Activated CD4-positive, alpha-beta memory T cell treated with anti-CD3 and anti-CD28 coated beads, Interleukin-2, amount 10 ng/mL, durations not matched to agents 7 days and 5 days (primary cell): ENCODE measurements around the gene DST. TPM values are rescaled to one million over a fixed set of nuclear protein-coding genes. Genes with fewer than 3 reads are reported as not detected.
"Not testable (repeated sequence)": the region's sequence is repeated elsewhere in the genome, so short reads cannot be mapped to it uniquely, and the experiment has no call there.

Experiments
- CTCF ChIA-PET: fragments of 350-600 bp; sonication (Branson Sonifier 250); formaldehyde crosslinking; loops from one replicate; lab custom pipeline; 2021; ENCODE audit warnings: antibody characterized with exemption, inconsistent platforms; lab: Charles Lee
- POLR2A ChIA-PET: fragments of 350-600 bp; sonication (Branson Sonifier 250); formaldehyde crosslinking; loops from one replicate; lab custom pipeline; 2021; ENCODE audit warnings: antibody characterized with exemption; lab: Charles Lee
- DNase-seq: peaks from one replicate; pipeline ENCODE4 v3.0.0-alpha.2; 2020
- H3K27ac Mint-ChIP-seq: one replicate; pipeline ENCODE4 v1.8.0; 2021; ENCODE audit warnings: mild to moderate bottlenecking, mixed read lengths
- H3K27me3 Mint-ChIP-seq: one replicate; pipeline ENCODE4 v1.8.0; 2021; ENCODE audit warnings: mixed read lengths
- H3K36me3 Mint-ChIP-seq: one replicate; pipeline ENCODE4 v1.8.0; 2021; ENCODE audit warnings: low read depth, mixed read lengths
- H3K4me1 Mint-ChIP-seq: one replicate; pipeline ENCODE4 v1.8.0; 2021; ENCODE audit warnings: mixed read lengths
- H3K4me3 Mint-ChIP-seq: one replicate; pipeline ENCODE4 v1.8.0; 2021; ENCODE audit warnings: mild to moderate bottlenecking, mixed read lengths
- H3K9me3 Mint-ChIP-seq: one replicate; pipeline ENCODE4 v1.8.0; 2021; ENCODE audit warnings: mixed read lengths
- total RNA-seq, 2 experiments: library from RNA; stranded (reverse); gene quantifications; one replicate each; pipeline ENCODE4 v1.2.3, GENCODE V29; 2021

The DST gene
- total RNA-seq, 2 experiments from 2014 or later = 5.4 to 5.5 TPM

DNA sequence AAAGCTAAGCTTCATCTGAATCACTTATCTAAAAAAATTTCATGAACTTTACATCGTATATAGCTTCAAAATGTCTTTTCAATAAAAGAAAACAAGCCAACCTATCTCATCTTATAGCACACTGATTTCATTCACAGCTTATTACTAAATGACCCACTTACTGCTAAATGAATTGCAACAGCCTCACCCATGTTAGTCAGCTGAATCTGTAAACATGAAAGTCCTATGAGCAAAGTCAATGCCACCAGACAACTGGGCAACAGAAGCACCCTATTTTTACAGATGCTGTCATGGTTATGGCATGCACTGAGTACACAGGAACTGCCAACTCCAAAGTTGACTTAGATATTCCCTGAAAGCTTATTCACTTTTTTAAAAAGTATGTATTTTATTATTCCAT, 41.2 kb upstream of the DST start:
- CTCF ChIA-PET = interaction anchor here (1.5 kb wide), 1 partner anchor 16 kb away, joined by 4 read pairs; no protein-coding TSS in a partner anchor
- no peak for DNase-seq
- H3K4me3 Mint-ChIP-seq = no peak overlapping the region
- H3K27me3 Mint-ChIP-seq = peaks cover 3% of the 10 kb centered on the region
- H3K9me3 Mint-ChIP-seq = no peaks in the 10 kb centered on the region
- POLR2A ChIA-PET = no interaction called here
- H3K36me3 Mint-ChIP-seq = no peaks in the 10 kb centered on the region
- H3K27ac Mint-ChIP-seq = no peak overlapping the region
- H3K4me1 Mint-ChIP-seq = no peaks in the 10 kb centered on the region

DNA sequence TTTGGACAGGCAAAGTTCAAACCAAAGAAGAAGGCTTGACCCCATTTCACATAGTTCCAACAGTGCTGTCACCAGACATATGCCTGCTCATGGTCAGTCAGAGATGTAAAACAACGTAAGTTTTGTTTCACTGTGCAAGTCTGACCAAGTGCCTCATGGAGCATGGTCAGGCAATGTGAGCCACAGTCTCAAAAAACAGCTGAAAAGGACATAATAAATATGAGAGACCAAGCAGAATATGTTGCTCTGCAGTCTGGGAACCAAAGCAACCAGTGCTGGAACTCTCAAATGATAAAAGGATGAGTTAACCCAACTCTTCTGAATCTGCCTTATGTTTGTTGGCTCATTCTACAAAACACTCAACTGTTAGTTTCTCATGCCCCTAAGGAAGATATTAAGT, 39.9 kb upstream of the DST start:
- POLR2A ChIA-PET = no interaction called here
- Mint-ChIP-seq H3K4me1 (no peaks in the 10 kb centered on the region), H3K36me3 (no peaks in the 10 kb centered on the region), H3K27ac (no peak overlapping the region), H3K4me3 (no peak overlapping the region), H3K27me3 (peaks cover 3% of the 10 kb centered on the region), H3K9me3 (no peaks in the 10 kb centered on the region)
- no peak for DNase-seq
- CTCF ChIA-PET = no interaction called here

DNA sequence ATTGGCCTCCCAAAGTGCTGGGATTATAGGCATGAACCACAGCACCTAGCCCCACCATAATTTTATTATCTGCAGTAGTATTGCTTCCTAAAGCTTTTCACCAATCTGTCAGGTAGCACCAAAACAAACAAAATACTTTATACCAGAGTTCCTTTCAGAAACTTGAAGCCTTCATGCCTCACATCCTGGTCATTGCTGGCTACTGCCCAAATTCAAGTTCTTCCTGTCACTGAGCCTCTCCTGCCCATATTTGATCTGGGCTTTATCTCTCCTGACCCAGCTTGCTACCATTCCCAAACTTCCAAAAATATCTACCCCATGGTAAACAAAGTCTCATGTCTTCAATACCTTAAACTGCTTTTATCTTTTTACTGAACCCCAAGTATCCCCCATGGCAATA, 34.9 kb upstream of the DST start:
- DNase-seq = no peak
- no peaks in the 10 kb centered on the region for H3K36me3 Mint-ChIP-seq
- ChIA-PET CTCF (no interaction called here), POLR2A (no interaction called here)
- no peaks in the 10 kb centered on the region for H3K4me1 Mint-ChIP-seq
- H3K9me3 Mint-ChIP-seq = no peaks in the 10 kb centered on the region
- no peaks in the 10 kb centered on the region for H3K27me3 Mint-ChIP-seq
- H3K4me3 Mint-ChIP-seq = no peak overlapping the region
- no peak overlapping the region for H3K27ac Mint-ChIP-seq

DNA sequence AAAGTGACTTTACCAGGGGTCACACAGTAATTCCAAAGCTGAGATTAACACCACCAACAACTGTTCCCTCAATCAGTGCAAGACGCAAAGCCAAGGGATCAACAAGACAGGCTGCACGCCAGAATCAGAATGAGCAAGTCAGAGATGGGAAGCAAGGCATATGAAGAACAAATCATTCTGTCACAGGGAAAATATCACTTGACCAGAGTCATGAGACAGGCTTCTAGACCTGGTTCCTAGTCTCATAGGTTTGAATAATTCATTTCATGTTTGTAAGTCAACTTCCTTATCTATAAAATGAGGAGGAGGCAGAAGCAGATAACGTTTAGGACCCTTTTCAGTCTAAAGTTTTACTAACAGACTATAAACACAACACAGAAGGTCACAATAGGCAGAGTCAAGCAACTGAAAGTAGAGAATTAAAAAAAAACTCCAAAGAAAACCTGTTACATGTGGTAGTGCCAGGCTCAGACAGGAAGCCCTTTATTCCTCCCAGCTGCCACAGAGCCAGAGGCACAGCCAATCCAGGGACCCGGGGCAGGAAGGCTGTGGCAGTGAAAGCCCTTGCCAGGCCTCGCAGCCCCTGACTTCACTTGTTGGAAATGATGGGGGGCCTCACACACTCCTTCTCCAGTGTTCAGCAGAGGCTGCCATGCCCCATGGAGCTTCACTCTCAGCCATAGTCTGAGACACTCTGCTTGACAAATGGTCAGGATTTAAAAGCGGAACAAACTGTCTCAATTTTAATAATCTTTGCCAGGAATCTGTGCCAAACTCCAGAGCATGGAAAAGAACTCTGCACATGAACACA, 29.2 kb upstream of the DST start:
- no peak overlapping the region for H3K4me3 Mint-ChIP-seq
- peaks cover 2% of the 10 kb centered on the region for H3K27me3 Mint-ChIP-seq
- no peaks in the 10 kb centered on the region for H3K36me3 Mint-ChIP-seq
- no peak overlapping the region for H3K27ac Mint-ChIP-seq
- ChIA-PET POLR2A (no interaction called here), CTCF (no interaction called here)
- H3K9me3 Mint-ChIP-seq = no peaks in the 10 kb centered on the region
- DNase-seq = no peak
- H3K4me1 Mint-ChIP-seq = no peaks in the 10 kb centered on the region

DNA sequence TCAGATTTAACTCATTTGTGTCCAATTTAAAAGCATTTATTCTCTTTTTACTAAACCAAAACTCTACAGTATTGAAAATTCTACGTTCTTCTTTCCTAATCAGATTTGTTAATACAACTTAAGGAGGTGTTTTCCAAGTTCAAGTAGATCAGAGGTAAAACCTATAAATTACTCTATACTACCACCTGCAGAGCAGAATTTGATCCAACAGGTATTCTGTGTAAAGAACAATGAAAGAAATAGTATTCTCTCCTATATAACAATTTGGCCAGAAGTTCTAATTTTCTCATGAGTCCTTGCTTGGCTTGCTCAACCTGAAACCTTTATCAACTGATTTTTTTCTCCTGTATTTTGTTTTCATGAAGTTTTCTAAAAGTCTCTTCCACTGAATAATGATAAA, 28.5 kb upstream of the DST start:
- ChIA-PET POLR2A (no interaction called here), CTCF (no interaction called here)
- no peaks in the 10 kb centered on the region for H3K36me3 Mint-ChIP-seq
- no peak for DNase-seq
- H3K9me3 Mint-ChIP-seq = no peaks in the 10 kb centered on the region
- no peaks in the 10 kb centered on the region for H3K4me1 Mint-ChIP-seq
- H3K27me3 Mint-ChIP-seq = peaks cover 4% of the 10 kb centered on the region
- no peak overlapping the region for H3K27ac Mint-ChIP-seq
- no peak overlapping the region for H3K4me3 Mint-ChIP-seq

DNA sequence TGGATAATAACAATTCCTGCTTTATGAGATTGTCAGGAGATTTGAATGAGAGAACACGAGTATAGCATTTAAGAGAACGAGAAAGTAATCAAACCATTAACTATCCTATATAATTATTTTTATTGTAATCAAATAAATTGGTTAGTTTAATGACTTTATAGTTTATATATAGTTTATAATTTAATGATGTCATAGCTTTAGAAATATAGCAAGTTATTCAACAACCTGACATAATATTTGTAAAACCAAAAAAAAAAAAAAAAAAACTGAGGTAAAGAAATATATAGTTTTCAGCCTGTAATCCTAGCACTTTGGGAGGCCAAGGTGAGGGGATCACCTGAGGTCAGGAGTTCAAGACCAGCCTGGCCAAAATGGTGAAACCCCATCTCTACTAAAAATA, 26.4 kb upstream of the DST start:
- Mint-ChIP-seq H3K4me1 (no peaks in the 10 kb centered on the region), H3K27me3 (peaks cover 4% of the 10 kb centered on the region), H3K9me3 (no peaks in the 10 kb centered on the region), H3K27ac (no peak overlapping the region), H3K4me3 (no peak overlapping the region), H3K36me3 (no peaks in the 10 kb centered on the region)
- ChIA-PET CTCF (interaction anchor here (1.0 kb wide), 1 partner anchor 20 kb away, joined by 4 read pairs; no protein-coding TSS in a partner anchor), POLR2A (no interaction called here)
- no peak for DNase-seq

DNA sequence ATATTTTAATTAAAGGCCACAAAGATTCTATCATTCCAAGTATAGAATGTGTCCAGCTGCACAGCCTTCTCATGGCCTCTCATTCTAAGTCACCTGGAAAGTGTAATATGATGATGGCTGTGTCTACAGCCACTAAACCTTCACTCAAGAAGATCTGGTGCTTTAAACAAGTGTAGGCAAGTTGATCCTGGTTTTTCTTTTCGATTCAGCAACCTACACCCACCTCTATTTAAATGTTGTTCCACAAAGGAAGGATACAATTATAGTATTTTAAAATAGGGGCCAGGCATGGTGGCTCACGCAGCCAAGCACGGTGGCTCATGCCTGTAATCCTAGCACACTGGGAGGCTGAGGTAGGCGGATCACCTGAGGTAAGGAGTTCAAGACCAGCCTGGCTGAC, 25.5 kb upstream of the DST start:
- no peak for DNase-seq
- ChIA-PET CTCF (no interaction called here), POLR2A (no interaction called here)
- Mint-ChIP-seq H3K4me3 (no peak overlapping the region), H3K27me3 (peaks cover 4% of the 10 kb centered on the region), H3K4me1 (no peaks in the 10 kb centered on the region), H3K27ac (no peak overlapping the region), H3K36me3 (no peaks in the 10 kb centered on the region), H3K9me3 (no peaks in the 10 kb centered on the region)

DNA sequence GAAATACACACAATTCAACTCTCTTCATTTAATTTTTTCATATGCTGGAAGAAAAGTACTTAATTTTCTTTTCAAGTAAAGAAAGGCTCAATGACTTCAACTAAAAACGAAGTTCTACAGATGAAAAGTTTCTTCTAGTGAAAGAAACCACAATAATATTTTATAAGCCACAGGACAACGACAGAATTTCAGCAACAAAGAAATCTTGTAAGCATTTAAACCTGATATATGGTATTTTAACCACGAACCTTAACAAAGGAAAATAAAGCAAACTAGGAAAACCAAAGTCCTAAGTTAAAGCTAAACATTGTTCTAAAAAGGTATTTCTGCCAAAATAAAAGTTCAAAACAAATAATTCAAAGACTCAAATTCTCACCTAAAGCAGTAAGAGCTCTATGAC, 24.6 kb upstream of the DST start:
- ChIA-PET POLR2A (no interaction called here), CTCF (interaction anchor here (0.7 kb wide), 1 partner anchor 308 kb away, joined by 3 read pairs; no protein-coding TSS in a partner anchor)
- Mint-ChIP-seq H3K4me1 (no peaks in the 10 kb centered on the region), H3K9me3 (no peaks in the 10 kb centered on the region), H3K27me3 (peaks cover 4% of the 10 kb centered on the region), H3K27ac (no peak overlapping the region), H3K36me3 (no peaks in the 10 kb centered on the region), H3K4me3 (no peak overlapping the region)
- no peak for DNase-seq

DNA sequence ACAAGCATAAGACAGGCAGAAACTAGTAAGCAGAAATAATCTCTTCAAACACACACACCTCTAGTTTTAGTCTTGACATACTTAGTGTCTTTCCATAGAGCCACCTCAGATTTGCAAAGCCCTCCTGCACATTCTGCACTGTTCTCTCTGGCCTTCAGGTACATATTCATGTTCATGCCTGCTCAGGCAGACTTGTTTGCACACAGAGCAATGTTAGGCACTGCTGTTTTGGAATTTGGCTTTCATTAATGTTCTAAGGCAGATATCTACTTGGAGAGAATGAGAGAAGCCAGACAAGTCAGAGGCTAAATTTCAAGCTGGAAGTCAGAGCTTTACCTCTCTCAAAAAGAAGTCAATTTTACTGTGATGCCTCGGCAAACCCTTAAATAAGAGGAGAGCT, 21.3 kb upstream of the DST start:
- Mint-ChIP-seq H3K27ac (no peak overlapping the region), H3K27me3 (peaks cover 2% of the 10 kb centered on the region), H3K4me1 (peaks cover 11% of the 10 kb centered on the region), H3K9me3 (no peaks in the 10 kb centered on the region), H3K36me3 (no peaks in the 10 kb centered on the region), H3K4me3 (no peak overlapping the region)
- no peak for DNase-seq
- CTCF ChIA-PET = no interaction called here
- POLR2A ChIA-PET = no interaction called here

DNA sequence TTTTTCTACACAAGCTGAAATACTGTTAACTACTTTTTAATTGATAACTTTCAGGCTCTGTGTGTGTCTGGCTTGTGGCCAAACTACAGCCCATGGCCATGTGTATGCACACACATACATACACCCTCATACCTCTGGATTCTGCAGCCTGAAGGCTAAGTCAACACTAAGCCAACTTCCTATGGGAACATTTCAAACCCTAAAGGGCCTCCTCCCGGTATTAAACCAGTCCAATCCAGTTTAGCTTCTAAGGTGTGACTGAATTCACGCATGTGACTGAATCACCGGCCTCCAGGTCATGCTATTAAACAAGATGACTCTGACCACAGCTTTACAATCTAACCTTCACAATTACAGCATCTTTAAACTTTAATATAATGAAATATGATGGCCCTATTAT, 20.7 kb upstream of the DST start:
- Mint-ChIP-seq H3K4me3 (no peak overlapping the region), H3K27ac (no peak overlapping the region), H3K36me3 (no peaks in the 10 kb centered on the region), H3K4me1 (peaks cover 11% of the 10 kb centered on the region), H3K9me3 (no peaks in the 10 kb centered on the region), H3K27me3 (peaks cover 2% of the 10 kb centered on the region)
- CTCF ChIA-PET = no interaction called here
- POLR2A ChIA-PET = no interaction called here
- no peak for DNase-seq

DNA sequence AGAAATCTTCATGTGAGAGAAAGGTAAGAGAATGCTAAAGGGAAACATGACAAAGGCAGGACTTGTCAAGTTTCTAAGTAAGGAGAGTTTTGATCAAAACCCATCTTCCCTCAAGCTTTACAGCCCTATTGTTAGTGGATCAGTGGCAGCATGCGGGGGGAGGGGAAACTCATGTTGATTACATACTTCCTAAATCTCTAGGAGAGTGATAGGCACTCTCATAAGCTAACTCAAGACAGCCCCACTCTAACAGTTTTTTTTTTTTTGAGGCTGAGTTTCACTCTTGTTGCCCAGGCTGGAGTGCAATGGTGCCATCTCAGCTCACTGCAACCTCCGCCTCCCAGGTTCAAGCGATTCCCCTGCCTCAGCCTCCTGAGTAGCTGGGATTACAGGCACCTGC, 18.6 kb upstream of the DST start:
- not testable (repeated sequence) for H3K4me3 Mint-ChIP-seq

DNA sequence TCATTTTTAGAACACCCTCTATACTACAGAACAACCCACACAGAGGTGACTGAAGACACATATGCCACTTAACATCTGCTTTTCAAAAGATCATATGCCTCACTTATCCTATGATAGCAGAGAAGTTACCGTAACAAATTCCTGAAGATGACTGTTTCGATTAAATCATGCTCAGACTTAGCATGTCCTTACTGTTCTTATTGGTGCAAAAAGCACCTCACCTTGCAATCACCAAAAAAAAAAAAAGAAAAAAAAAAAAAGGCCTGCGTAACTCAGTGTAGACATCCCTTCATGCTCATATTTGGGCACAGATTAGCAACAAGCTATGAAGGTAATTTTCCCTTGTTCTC, 17.7 kb upstream of the DST start:
- Mint-ChIP-seq H3K4me3 (no peak overlapping the region), H3K4me1 (peaks cover 11% of the 10 kb centered on the region), H3K36me3 (no peaks in the 10 kb centered on the region), H3K9me3 (no peaks in the 10 kb centered on the region), H3K27ac (no peak overlapping the region), H3K27me3 (no peaks in the 10 kb centered on the region)
- DNase-seq = no peak
- POLR2A ChIA-PET = no interaction called here
- CTCF ChIA-PET = no interaction called here

More for the DNA sequence above, 18.6 kb upstream of the DST start:
- H3K36me3 Mint-ChIP-seq, H3K9me3 Mint-ChIP-seq, H3K27ac Mint-ChIP-seq, H3K27me3 Mint-ChIP-seq, POLR2A ChIA-PET, DNase-seq, CTCF ChIA-PET: not testable (repeated sequence)
- peaks cover 11% of the 10 kb centered on the region for H3K4me1 Mint-ChIP-seq

DNA sequence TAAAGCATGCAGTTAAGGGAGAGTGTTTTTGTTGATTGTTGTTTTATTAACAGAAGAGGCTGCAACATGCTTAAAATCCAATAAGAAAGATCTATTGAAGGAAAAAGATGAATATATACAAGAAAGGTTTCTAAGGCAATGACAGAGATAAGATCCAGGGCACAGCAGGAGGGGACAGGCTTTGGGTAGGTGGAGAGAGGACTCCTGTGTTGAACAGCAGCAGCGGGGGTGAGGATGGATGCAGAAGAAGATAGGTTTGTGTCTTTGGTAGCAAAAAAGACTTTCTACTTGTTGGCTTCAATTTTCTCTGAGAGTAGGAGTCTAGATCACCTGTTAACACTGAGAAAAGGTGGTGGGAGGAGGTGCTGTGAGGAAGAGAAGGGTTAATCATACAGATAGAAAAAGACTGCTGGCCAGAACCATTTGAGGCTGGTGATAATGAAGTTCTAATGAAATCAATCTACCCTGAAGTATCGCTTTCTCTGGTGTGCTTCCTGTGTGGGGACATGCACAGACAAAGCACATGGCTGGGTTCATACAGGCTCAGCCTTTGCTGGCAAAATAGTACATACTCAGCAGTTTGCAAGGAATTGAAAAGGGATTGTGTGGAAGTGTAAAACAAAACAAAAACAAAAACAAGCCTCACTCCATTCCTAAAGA, 17.2 kb upstream of the DST start:
- H3K27ac Mint-ChIP-seq = no peak overlapping the region
- no peak for DNase-seq
- peaks cover 11% of the 10 kb centered on the region for H3K4me1 Mint-ChIP-seq
- CTCF ChIA-PET = no interaction called here
- POLR2A ChIA-PET = no interaction called here
- H3K27me3 Mint-ChIP-seq = no peaks in the 10 kb centered on the region
- no peak overlapping the region for H3K4me3 Mint-ChIP-seq
- H3K36me3 Mint-ChIP-seq = no peaks in the 10 kb centered on the region
- H3K9me3 Mint-ChIP-seq = no peaks in the 10 kb centered on the region

DNA sequence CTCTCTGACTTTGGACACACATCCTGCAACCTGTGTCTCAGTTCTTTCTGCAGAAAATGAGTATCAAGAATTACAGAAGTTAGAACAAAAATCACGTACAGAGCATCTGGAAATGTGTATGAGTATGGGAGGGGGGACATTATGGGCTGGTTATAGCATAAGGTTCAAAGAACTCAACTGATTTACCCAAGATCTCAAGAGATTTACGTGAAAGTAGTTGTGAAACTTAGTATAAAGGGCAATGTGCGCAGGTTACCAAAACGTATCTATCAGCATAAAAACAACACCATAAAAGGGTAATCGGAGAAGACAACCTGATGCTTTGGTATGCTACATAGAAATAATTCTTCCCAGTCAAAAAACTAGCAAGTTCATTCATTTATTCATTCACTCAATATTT, 15.6 kb upstream of the DST start:
- Mint-ChIP-seq H3K4me1 (peaks cover 11% of the 10 kb centered on the region), H3K27ac (no peak overlapping the region), H3K36me3 (no peaks in the 10 kb centered on the region), H3K27me3 (no peaks in the 10 kb centered on the region), H3K9me3 (no peaks in the 10 kb centered on the region), H3K4me3 (no peak overlapping the region)
- POLR2A ChIA-PET = no interaction called here
- CTCF ChIA-PET = no interaction called here
- DNase-seq = no peak
